Measurements from ENCODE around the gene SCD5. TPM values are rescaled to one million over a fixed set of nuclear protein-coding genes. Genes with fewer than 3 reads are reported as not detected.

SCD5 gene
- total RNA-seq, 1 experiment from 2014 or later = 11.9 TPM

- DNase-seq (ENCODE audit: low spot score) = no peak
Observed at GRCh38 chr4:82630079-82630478, 168.5 kb downstream of the SCD5 start.

DNA sequence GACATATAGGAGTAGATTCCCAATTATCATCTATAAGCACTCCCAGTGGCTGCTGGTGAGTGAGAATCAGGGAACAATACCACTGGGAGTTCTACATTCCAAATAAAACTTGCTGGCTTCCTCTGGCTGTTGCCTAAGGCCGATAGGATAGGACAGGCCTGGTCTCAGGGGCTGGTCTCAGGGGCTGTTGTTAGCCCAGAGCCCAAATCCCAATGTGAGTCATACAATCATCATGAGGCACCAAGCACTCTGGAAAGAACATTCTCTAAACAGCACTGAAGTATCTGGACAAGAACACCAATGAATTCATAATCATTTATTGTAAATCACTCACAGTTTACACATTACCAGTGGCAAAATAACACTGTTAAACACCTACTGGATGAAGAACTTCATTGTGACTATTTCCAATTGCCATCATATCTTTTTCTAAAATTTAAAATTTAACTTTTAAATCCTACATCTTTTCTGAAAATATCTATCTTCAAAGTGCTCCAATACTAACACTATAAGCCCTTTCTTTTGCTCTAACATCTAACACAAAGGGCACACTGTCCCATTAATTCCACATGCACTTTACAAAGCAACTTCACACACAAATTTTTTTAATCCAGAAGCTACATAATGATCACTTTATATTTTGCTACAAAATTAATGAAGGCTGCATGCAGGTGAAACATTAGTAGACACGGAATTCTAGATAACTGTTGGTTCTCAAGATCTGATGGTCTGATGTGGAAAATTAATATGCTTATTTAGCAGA, 169.2 kb downstream of the SCD5 start:
- no peak for DNase-seq (ENCODE audit: low spot score)

GRCh38 chr4:82626251-82626868, 172.2 kb downstream of the SCD5 start:
- DNase-seq (ENCODE audit: low spot score) = no peak

GRCh38 chr4:82624819-82625218, 173.8 kb downstream of the SCD5 start:
- DNase-seq (ENCODE audit: low spot score) = no peak

- no peak for DNase-seq (ENCODE audit: low spot score)
Observed at GRCh38 chr4:82623121-82623683, 175.4 kb downstream of the SCD5 start.

GRCh38 chr4:82621251-82621650, 177.3 kb downstream of the SCD5 start:
- DNase-seq (ENCODE audit: low spot score) = no peak

DNA sequence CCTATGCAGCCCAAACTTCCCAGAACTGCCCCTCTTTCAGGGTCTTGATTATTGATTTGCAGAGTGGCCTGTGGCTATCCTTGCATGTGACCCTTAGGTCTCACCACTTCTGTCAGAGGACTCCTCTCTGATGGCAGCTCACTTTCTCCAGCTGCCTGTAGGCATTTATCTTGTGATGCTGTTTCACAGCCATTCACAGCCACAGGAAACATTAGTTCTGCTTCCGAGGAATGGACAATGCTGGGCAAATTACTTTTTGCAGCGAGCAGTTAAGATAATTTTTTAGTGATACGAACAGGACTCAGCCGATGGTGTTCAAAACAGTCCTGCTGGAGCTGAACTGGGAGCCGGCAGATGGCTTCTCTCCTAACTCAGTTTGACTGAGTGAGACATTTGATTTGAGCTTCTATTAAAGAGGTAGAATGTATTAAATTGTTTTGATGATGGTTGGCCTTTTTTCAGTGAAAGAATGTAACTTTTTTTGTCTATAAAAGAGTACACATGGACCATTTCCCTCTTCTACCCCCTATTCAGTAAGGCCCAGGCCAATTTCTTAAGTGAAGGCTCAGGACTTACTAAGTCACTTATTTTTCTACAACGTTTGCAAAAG, 178.4 kb downstream of the SCD5 start:
- DNase-seq (ENCODE audit: low spot score) = no peak

DNA sequence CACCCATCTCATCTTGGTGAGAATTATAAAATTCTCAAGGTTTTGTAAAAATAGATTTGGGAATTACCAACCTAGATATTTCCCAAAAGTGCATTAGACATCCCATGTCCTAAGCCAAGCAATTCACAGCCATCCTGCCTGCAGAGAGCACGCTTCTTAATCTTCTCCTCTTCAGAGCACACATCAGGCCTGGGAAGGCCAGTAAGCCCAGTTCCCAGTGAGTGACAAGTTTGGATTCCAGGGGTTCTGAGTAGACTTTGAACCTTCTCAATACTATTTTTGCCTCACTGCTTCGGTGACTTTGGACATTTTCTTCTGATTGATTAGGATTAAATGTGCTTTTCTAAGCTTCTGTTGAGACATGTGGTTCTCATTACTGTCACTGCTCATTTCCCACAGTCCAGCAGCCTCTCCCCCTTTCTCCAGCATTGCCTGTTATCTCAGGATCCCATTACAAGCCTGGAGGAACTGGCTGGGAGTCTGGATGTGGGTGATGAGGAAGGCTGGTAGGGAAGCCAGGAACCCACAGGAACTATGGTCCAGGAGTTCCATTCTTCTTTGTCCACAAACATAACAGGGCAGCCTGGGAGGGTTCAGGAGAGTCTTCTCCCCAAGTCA, 180.4 kb downstream of the SCD5 start:
- no peak for DNase-seq (ENCODE audit: low spot score)

DNA sequence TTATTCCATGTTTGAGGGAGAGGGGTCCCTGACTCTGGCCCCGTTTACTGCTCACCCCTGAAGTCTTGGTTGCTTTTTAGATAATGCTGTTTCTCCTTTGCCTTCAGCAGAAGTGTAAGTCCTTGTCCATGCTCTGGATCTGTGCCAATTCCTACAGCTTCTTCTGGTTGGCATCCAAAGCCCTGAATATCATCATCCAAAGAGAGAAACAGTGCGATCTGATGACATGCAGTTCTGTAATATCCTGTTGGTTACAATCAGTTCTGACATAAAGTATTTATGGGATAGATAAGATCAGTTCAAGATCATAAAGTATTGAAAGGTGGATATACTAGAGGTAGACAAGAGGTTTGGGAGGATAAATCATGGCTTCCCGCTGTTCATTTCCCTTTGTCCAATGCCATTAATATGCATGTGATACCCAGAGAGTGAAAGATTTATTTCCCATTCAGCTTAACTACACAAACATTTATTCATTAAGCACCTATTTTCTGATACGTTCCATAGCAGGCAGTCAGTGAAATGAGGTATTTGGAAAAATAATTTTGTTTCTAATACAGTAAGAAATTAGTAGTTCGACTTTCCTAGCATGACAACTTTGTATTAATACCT, 183.7 kb downstream of the SCD5 start:
- DNase-seq (ENCODE audit: low spot score) = no peak

DNA sequence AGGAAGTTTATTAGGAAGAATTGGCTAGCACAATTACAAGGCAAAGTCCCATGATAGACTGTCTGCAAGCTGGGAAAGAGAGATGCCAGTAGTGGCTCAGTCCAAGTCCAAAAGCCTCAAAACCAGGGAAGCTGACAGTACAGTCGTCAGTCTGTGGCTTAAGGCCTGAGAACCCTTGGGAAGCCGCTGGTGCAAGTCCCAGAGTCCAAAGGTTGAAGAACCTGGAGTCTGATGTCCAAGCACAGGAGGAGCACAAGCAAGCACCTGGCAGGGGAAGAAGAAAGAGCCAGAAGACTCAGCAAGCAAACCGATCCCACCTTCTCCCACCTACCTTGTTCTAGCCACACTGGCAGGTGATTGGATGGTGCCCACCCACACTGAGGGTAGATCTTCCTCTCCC, 185.5 kb downstream of the SCD5 start:
- no peak for DNase-seq (ENCODE audit: low spot score)

DNA sequence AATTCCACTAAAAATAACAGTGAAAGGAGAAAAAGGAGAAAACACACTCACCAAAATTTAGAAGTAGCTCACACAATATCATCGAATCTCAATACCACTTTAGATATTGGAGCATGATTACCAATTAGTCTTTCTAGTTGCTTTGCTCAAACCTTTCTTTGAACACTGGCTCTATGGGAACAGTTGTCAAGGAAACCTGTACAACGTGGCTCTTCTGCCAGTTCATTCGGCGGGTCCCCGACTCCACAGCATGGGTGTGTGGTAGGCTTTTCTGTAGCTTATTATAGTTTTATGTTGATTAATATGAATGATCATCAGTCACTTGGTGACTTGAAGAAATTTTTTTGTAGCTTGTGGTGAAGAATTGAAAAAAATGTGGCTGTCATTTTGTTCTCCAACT, 186.6 kb downstream of the SCD5 start:
- DNase-seq (ENCODE audit: low spot score) = no peak

DNA sequence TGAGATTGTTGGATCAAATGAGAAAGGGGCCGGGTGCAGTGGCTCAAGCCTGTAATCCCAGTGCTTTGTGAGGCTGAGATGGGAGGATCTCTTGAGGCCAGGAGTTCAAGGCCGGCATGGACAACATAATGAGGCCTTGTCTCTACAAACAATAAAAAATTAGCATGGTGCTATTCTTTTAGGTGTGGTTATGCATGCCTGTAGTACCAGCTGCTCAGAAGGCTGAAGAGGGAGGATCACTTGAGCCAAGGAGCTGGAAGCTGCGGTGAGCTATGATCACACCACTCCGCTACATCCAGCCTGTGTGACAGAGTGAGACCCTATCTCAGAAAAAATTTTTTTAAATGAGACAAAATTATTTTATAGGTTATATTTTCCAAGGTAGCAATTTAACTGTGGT, 187.1 kb downstream of the SCD5 start:
- no peak for DNase-seq (ENCODE audit: low spot score)

DNA sequence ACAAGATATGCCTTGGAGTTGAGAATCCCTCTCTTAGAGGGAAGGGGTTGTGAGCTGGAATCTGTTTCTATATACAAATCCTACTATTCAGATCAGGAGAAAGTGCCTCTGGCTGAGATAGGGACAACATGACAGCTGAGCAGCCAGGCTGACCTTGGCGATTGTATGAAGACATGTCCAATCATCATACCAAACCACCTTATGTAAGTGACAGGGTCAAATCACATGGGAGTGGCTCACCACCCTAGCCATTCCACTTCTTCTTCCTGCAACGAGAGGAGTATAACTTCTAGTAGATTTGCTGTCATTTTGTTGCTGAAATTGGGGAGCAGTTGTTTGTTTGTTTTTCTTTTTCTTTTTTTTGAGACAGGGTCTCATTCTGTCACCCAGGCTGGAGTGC, 188.6 kb downstream of the SCD5 start:
- no peak for DNase-seq (ENCODE audit: low spot score)

DNA sequence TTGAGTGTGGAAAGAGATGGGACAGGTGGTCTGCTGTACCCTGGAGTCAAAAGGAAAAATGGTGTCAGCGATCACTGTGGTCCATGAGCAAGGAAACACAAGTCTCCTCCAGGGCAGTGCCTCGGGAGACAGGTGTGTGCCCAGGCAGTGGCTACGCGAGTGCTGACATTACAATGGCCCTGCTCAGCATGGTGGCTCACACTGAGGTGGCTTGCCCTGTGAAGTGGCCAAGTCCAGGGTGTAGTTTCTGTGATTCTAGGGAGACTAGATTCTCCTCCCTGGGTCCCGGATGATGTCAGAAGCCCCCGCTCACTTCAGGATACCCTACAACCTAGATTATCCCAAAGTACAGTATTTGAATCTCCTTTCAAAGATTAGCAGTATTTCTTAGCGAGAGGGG, 192.0 kb downstream of the SCD5 start:
- no peak for DNase-seq (ENCODE audit: low spot score)

DNA sequence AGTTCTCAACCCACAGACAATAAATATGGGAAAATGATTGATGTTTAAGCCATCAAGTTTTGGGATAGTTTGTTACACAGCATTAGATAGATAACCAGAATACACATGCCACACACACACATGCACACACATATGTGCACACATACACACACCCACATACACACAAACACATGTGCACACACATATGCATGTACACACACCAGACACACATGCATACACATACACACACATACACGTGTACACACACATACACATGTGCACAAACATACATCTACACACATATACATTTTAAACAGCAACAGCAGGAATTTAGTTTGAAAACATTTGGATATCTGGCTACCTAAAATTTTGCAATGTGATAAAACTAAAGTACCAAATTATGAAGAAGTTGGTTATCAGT, 194.1 kb downstream of the SCD5 start:
- DNase-seq (ENCODE audit: low spot score) = no peak

DNA sequence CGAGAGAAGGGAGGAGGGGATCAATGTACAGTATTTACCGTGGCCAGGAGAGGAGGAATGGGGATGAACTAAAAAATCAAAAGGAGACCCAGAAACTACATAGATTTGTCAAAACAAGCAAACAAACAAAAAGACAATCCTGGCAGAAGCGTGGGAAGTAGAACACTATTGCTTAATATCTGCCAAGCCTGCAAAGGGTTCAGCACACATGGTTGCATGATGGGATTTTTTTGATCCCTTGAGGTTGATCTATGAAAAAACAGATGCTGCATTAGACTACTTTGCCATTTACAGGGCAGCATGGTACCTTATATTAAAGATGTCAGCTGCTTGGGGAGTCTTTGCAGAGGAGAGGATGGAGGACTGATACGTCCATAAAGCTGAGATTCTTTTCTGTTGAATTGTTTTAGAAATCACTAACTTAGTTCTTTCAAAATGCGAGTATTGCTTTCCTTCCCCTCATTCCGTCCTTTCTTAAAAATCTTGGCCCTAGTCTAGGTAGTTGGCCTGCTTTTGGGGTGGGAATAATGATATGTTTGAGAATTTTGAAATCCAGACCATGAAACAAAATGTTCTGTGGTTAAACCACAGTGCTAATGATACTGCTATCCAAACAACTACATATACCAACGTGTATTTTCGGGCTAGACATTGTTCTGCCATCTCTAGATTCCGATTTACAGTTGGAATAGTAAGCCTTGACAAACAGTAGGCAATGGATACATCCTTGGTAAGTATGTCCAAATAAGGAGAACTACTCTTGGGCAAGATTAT, 197.2 kb downstream of the SCD5 start:
- no peak for DNase-seq (ENCODE audit: low spot score)

DNA sequence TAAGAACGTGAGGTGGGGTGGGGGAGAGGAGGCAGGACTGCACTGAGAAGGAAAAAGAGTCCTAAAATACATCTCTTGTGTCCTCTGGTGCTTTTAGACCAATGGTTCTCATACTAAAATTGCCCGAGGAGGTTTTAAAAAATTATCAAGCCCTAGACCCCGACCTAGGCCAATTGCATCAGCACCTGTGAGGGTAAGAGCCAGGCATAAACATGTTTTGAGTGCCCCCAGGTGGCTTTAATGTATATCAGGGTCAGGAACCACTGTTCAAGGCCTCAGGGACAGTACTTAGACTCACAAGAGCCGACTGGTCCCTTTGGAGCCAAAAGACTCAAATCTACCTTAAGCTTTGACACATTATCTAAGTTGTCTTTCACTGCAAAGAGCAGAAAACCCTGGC, 199.3 kb downstream of the SCD5 start:
- no peak for DNase-seq (ENCODE audit: low spot score)

DNA sequence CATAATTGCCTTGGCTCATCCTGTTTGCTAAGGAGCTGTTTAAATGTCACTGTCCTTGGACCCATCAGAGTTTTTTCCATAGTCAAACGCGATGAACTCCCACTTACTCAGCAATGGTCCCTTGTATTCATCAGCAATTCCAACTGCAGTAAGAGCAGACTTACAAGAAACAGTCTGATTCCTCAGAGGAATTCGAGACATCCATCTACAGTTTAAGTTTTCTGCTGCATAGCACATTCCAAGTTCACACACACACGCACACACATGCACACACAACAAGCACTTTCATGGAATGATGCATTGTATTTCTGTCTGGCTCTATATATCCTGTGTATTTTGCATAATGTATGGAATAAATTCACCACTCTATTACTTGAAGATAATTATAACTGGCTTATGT, 204.1 kb downstream of the SCD5 start:
- no peak for DNase-seq (ENCODE audit: low spot score)

DNA sequence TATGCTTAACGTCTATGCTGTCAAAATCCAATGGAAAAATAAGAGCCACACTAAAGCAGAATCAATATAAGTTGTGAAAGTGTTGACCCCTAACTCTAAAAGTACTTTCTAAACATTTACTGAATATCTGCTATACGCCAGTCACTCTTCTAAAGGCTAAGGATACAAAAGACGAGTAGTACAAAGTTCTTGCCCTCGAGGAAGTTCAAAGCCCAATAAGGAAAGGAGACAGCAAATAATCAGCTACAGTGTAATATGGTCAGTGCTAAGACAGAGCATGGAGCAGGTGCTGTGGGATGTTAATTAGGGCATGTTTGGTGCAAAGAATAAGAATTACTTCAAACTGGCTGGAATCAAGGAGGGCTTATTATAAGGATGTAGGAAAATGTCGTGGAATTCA, 205.2 kb downstream of the SCD5 start:
- DNase-seq (ENCODE audit: low spot score) = no peak

- no peak for DNase-seq (ENCODE audit: low spot score)
Observed at GRCh38 chr4:82592639-82593038, 206.0 kb downstream of the SCD5 start.

- no peak for DNase-seq (ENCODE audit: low spot score)
Observed at GRCh38 chr4:82591592-82591991, 207.0 kb downstream of the SCD5 start.

All from A172 (cell line).